AG04450 (cell line): Measurements from ENCODE around the gene PCLO. TPM values are rescaled to one million over a fixed set of nuclear protein-coding genes. Genes with fewer than 3 reads are reported as not detected.

Experiments used
- CTCF ChIA-PET: fragments of 300-600, 350-600 bp; formaldehyde crosslinking; extraction: SDS; loops from one replicate; lab custom pipeline; 2022; ENCODE audit warnings: antibody characterized with exemption, inconsistent platforms; lab: Charles Lee
- POLR2A ChIA-PET: fragments of 350-600 bp; formaldehyde crosslinking; extraction: SDS; loops from one replicate; lab custom pipeline; 2021; ENCODE audit warnings: antibody characterized with exemption, inconsistent platforms; lab: Yijun Ruan, JAX
- DNase-seq: peaks from one replicate; pipeline ENCODE4 v3.0.0-alpha.2; 2011; ENCODE audit warnings: low read depth, low spot score
- H3K27ac ChIP-seq: one replicate; pipeline ENCODE4 v1.5.1; 2012; ENCODE audit warnings: low read depth, low read length, control low read depth
- H3K27me3 ChIP-seq: one replicate; pipeline ENCODE4 v1.6.0; 2012; ENCODE audit warnings: low read length; ENCODE audit not compliant: control insufficient read depth, insufficient read depth
- H3K4me3 ChIP-seq: 2 replicates; pipeline ENCODE4 v1.5.1; 2011; ENCODE audit warnings: mild to moderate bottlenecking, low read depth, low read length, control low read depth
- H3K9me3 ChIP-seq: 2 replicates; pipeline ENCODE4 v1.5.1; 2012; ENCODE audit warnings: low read length; ENCODE audit not compliant: control insufficient read depth, insufficient read depth
- polyA plus RNA-seq: library from polyadenylated mRNA; depleted of rRNA; stranded (reverse); fragments of >200 nt; gene quantifications from 2 replicates; pipeline ENCODE4 v1.2.3, GENCODE V29; 2011
- TF ChIP-seq, protein P1 (sequence below): IDR thresholded peaks from 2 replicates; pipeline ENCODE4 v1.5.1; 2011; ENCODE audit warnings: low read depth, low read length, control low read depth, inconsistent platforms

The PCLO gene
- polyA plus RNA-seq, 1 experiment = 0.01 TPM

DNA sequence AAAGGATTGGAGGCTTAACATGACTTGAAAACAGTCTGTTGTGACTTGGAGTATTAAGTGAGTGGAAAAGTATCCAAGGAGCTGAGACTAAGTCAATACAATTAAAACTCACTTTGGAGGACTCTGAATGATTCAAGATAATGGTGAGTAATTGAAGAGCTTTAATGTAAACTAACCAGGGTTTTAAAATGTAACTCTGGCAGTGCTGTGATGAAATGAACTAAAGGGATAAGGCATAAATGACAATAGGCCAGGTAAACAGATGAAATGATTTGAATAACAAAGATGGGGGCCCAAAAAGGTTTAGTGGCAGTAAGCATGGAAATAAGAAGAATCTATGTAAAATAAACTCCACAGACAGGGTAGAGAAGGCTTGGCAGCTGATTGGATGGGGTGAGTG lies 402.6 kb downstream of the PCLO start:
- H3K9me3 ChIP-seq = no peaks in the 10 kb centered on the region
- no peak for DNase-seq
- ChIA-PET POLR2A (no interaction called here), CTCF (interaction anchor here (0.6 to 0.9 kb wide), 3 partner anchors 16 to 51 kb away, joined by 3 to 4 read pairs (median 3); no protein-coding TSS in a partner anchor)
- no peaks in the 10 kb centered on the region for H3K27me3 ChIP-seq
- no peak overlapping the region for H3K4me3 ChIP-seq
- TF ChIP-seq, protein P1, sequence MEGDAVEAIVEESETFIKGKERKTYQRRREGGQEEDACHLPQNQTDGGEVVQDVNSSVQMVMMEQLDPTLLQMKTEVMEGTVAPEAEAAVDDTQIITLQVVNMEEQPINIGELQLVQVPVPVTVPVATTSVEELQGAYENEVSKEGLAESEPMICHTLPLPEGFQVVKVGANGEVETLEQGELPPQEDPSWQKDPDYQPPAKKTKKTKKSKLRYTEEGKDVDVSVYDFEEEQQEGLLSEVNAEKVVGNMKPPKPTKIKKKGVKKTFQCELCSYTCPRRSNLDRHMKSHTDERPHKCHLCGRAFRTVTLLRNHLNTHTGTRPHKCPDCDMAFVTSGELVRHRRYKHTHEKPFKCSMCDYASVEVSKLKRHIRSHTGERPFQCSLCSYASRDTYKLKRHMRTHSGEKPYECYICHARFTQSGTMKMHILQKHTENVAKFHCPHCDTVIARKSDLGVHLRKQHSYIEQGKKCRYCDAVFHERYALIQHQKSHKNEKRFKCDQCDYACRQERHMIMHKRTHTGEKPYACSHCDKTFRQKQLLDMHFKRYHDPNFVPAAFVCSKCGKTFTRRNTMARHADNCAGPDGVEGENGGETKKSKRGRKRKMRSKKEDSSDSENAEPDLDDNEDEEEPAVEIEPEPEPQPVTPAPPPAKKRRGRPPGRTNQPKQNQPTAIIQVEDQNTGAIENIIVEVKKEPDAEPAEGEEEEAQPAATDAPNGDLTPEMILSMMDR = no peak
- H3K27ac ChIP-seq = no peak overlapping the region

DNA sequence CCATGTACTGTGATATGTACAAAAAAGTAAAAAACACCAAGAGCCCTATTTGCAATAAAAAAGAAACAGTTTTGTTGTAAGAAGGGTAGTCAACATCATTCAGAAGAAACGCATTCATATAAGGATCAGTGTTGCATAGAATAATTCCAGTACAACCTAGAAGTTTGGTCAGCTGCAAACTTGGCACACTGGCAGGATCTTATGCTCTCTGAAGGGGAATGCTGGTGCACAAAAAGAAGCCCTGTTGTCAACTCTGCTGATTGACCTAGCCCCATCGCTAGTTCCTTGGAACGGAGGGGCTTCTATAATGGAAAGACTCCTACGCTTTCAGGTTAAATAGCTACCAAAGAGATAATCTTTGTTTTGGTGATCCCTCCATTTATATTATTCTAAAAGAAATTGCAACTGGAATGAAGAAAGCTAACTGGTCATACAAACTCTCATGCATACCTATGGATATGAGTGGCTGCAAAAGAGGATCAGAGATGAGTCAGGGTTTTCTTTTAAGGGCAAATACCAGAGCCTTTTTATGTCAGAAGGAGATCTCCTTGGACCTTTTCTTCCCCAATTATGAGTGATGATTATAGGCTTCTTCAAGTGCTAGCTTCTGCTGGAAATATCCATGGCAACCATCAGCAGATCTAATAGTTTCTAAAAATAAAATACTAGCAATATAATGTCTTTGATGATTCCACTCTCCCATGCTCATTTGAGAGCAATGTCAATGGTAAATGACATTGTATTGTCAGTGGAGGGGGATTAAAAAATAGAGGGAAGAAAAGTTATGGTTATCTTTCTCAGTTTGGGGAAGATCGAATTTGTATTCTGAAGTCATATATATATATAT lies 406.8 kb downstream of the PCLO start:
- ChIA-PET POLR2A (no interaction called here), CTCF (interaction anchor here (1.2 kb wide), 1 partner anchor 16 kb away, joined by 3 read pairs; no protein-coding TSS in a partner anchor)
- H3K27ac ChIP-seq = no peak overlapping the region
- no peaks in the 10 kb centered on the region for H3K9me3 ChIP-seq
- H3K4me3 ChIP-seq = no peak overlapping the region
- no peaks in the 10 kb centered on the region for H3K27me3 ChIP-seq
- TF ChIP-seq, protein P1 = no peak
- DNase-seq = peak; percentile 21

DNA sequence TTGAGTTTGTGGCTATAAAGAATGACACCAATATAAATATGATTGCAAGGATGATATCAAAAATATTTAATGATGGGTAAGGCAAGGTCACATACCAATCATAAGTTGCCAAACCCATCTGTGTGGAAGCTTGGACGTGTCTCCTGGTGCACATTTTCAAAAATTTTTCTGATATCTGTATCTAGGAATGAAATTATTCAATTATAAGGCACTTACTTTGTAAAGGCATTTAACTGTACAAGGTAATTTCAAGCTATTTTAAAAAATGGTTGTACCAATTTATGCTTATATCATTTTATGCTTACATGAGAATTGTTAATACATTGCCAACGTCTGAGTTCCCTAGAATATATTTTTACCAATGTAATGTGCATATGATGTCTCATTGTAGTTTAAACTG lies 412.7 kb downstream of the PCLO start:
- Histone ChIP-seq H3K4me3 (no peak overlapping the region), H3K27ac (no peak overlapping the region), H3K9me3 (no peaks in the 10 kb centered on the region), H3K27me3 (no peaks in the 10 kb centered on the region)
- CTCF ChIA-PET = no interaction called here
- no peak for DNase-seq
- POLR2A ChIA-PET = no interaction called here
- TF ChIP-seq, protein P1 = no peak

DNA sequence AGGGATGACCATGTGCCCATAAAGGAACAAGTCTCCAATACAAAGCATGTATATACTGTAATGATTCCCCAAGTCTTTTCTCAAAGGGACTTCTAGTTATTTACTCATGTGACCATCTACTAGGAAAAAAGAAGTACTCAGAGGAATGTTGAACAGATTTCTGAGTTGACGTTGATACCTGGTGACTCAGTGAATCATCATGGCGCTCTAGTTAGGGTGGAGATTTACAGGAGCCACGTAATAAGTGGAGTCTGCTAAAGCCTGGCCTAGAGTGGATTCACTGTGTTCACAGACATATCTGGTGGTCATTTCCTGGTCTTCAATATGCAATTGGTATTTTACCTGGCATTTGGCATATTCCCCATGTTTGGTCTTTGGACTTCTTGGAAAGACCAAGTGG lies 416.9 kb downstream of the PCLO start:
- TF ChIP-seq, protein P1 = no peak
- no peak overlapping the region for H3K27ac ChIP-seq

DNA sequence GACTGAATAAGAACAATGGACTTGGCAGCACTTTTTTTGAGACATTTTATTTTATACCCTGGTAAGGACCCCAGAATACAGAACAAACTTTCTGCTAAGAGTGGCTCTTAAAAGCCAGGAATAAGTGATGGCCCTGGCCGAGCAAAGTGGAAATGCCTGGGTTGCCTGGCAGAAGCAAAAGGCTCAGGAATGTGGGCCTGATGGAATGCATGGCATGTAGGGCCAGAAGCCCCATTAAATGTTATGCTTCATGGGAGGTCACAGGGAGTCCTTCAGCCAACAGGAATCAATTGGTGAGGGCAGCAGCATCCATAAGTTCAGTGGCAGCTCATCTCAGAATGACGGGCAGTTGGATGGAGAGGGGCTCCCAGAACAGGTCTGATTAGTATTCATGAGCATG lies 417.6 kb downstream of the PCLO start:
- Histone ChIP-seq H3K9me3 (no peaks in the 10 kb centered on the region), H3K27me3 (no peaks in the 10 kb centered on the region), H3K27ac (no peak overlapping the region), H3K4me3 (no peak overlapping the region)
- CTCF ChIA-PET = interaction anchor here (1.1 to 1.4 kb wide), 2 partner anchors 15 to 65 kb away, joined by 3 to 5 read pairs; no protein-coding TSS in a partner anchor
- TF ChIP-seq, protein P1 = no peak
- no peak for DNase-seq
- POLR2A ChIA-PET = no interaction called here

More for the DNA sequence above, 416.9 kb downstream of the PCLO start:
- DNase-seq = no peak
- H3K27me3 ChIP-seq = no peaks in the 10 kb centered on the region
- no peak overlapping the region for H3K4me3 ChIP-seq
- POLR2A ChIA-PET = no interaction called here
- no peaks in the 10 kb centered on the region for H3K9me3 ChIP-seq
- CTCF ChIA-PET = interaction anchor here (0.7 kb wide), 1 partner anchor 16 kb away, joined by 3 read pairs; no protein-coding TSS in a partner anchor
